Measurements from ENCODE around the gene AKAP13.

DNA sequence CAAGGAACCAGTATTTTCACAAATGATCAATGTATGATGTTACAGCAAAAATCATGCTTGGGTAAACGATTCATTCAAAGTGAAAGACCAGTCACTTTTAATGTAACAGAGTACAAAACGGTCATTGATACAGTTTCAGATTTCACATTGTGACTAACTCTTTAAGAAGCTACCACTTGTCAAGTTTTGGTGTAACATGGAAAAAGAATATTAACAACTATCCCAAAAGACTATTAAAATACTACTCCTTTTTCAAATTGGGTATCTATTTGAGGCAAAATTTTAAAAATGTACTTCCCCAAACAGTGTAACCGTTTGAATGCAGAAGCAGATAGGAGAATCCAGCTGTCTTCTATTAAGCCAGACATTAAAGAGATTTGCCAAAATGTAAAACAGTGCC lies 31.7 kb downstream of the AKAP13 start:
- TF ChIP-seq, protein P1, sequence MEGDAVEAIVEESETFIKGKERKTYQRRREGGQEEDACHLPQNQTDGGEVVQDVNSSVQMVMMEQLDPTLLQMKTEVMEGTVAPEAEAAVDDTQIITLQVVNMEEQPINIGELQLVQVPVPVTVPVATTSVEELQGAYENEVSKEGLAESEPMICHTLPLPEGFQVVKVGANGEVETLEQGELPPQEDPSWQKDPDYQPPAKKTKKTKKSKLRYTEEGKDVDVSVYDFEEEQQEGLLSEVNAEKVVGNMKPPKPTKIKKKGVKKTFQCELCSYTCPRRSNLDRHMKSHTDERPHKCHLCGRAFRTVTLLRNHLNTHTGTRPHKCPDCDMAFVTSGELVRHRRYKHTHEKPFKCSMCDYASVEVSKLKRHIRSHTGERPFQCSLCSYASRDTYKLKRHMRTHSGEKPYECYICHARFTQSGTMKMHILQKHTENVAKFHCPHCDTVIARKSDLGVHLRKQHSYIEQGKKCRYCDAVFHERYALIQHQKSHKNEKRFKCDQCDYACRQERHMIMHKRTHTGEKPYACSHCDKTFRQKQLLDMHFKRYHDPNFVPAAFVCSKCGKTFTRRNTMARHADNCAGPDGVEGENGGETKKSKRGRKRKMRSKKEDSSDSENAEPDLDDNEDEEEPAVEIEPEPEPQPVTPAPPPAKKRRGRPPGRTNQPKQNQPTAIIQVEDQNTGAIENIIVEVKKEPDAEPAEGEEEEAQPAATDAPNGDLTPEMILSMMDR (conservative IDR thresholded peaks at IDR 0.05; ENCODE audit: low read depth, low read length) = no peak
- no peak for TF ChIP-seq EZH2 (IDR thresholded peaks at IDR 0.05; ENCODE audit: borderline replicate concordance, low read depth, low read length, poor library complexity, severe bottlenecking)

Measured in A673 (cell line).